ENCODE results near the gene CLDN8.

The CLDN8 gene

GRCh38 chr21:30223596-30223995 lies 7.7 kb upstream of the CLDN8 start:
- Histone ChIP-seq H3K9me3 (ENCODE audit: control insufficient read depth, insufficient read depth, low read length) (no peaks in the 10 kb centered on the region), H3K27ac (ENCODE audit: low read depth, low read length) (no peak overlapping the region), H3K27me3 (ENCODE audit: control insufficient read depth, low read length) (no peaks in the 10 kb centered on the region), H3K9me2 (replicated peaks; ENCODE audit: control insufficient read depth, low read length) (no peaks in the 10 kb centered on the region), H4K20me1 (ENCODE audit: control insufficient read depth, insufficient read depth, low read depth, low read length) (no peaks in the 10 kb centered on the region), H3K4me1 (ENCODE audit: control insufficient read depth, low read length) (no peaks in the 10 kb centered on the region), H3K36me3 (ENCODE audit: control insufficient read depth, low read length) (no peaks in the 10 kb centered on the region), H3K4me3 (ENCODE audit: low read length) (no peak overlapping the region), H3K79me2 (ENCODE audit: control insufficient read depth, low read length) (no peaks in the 10 kb centered on the region), H3F3A (ENCODE audit: control insufficient read depth, insufficient read depth) (no peaks in the 10 kb centered on the region), H3K4me2 (ENCODE audit: low read length) (no peak overlapping the region)
- no peak for TF ChIP-seq CTCF (IDR thresholded peaks at IDR 0.05; ENCODE audit: low read depth, low read length, poor library complexity, severe bottlenecking)
- no peak for TF ChIP-seq EZH2phosphoT487 (IDR thresholded peaks at IDR 0.05; ENCODE audit: borderline replicate concordance, low read length)

- TF ChIP-seq CTCF (IDR thresholded peaks at IDR 0.05; ENCODE audit: low read depth, low read length, poor library complexity, severe bottlenecking) (no peak), EZH2phosphoT487 (IDR thresholded peaks at IDR 0.05; ENCODE audit: borderline replicate concordance, low read length) (no peak)
- H4K20me1 ChIP-seq (ENCODE audit: control insufficient read depth, insufficient read depth, low read depth, low read length): no peaks in the 10 kb centered on the region
- H3K9me3 ChIP-seq (ENCODE audit: control insufficient read depth, insufficient read depth, low read length): no peaks in the 10 kb centered on the region
- H3K4me1 ChIP-seq (ENCODE audit: control insufficient read depth, low read length): no peaks in the 10 kb centered on the region
- no peaks in the 10 kb centered on the region for H3K9me2 ChIP-seq (replicated peaks; ENCODE audit: control insufficient read depth, low read length)
- no peaks in the 10 kb centered on the region for H3K79me2 ChIP-seq (ENCODE audit: control insufficient read depth, low read length)
- H3K4me2 ChIP-seq (ENCODE audit: low read length): no peak overlapping the region
- H3K4me3 ChIP-seq (ENCODE audit: low read length): no peak overlapping the region
- no peaks in the 10 kb centered on the region for H3K27me3 ChIP-seq (ENCODE audit: control insufficient read depth, low read length)
- H3K36me3 ChIP-seq (ENCODE audit: control insufficient read depth, low read length): no peaks in the 10 kb centered on the region
- H3F3A ChIP-seq (ENCODE audit: control insufficient read depth, insufficient read depth): no peaks in the 10 kb centered on the region
- no peak overlapping the region for H3K27ac ChIP-seq (ENCODE audit: low read depth, low read length)
Measured at GRCh38 chr21:30222724-30223123, 6.8 kb upstream of the CLDN8 start.

GRCh38 chr21:30211071-30211470 lies 4.8 kb downstream of the CLDN8 start:
- no peaks in the 10 kb centered on the region for H3K4me1 ChIP-seq (ENCODE audit: control insufficient read depth, low read length)
- no peaks in the 10 kb centered on the region for H3K27me3 ChIP-seq (ENCODE audit: control insufficient read depth, low read length)
- TF ChIP-seq CTCF (IDR thresholded peaks at IDR 0.05; ENCODE audit: low read depth, low read length, poor library complexity, severe bottlenecking) (no peak), EZH2phosphoT487 (IDR thresholded peaks at IDR 0.05; ENCODE audit: borderline replicate concordance, low read length) (no peak)
- H3K27ac ChIP-seq (ENCODE audit: low read depth, low read length): no peak overlapping the region
- no peaks in the 10 kb centered on the region for H3K36me3 ChIP-seq (ENCODE audit: control insufficient read depth, low read length)
- no peak overlapping the region for H3K4me2 ChIP-seq (ENCODE audit: low read length)
- H3F3A ChIP-seq (ENCODE audit: control insufficient read depth, insufficient read depth): no peaks in the 10 kb centered on the region
- H3K4me3 ChIP-seq (ENCODE audit: low read length): no peak overlapping the region
- no peaks in the 10 kb centered on the region for H3K79me2 ChIP-seq (ENCODE audit: control insufficient read depth, low read length)
- H3K9me2 ChIP-seq (replicated peaks; ENCODE audit: control insufficient read depth, low read length): no peaks in the 10 kb centered on the region
- no peaks in the 10 kb centered on the region for H4K20me1 ChIP-seq (ENCODE audit: control insufficient read depth, insufficient read depth, low read depth, low read length)
- no peaks in the 10 kb centered on the region for H3K9me3 ChIP-seq (ENCODE audit: control insufficient read depth, insufficient read depth, low read length)

- H3K4me1 ChIP-seq (ENCODE audit: control insufficient read depth, low read length): no peaks in the 10 kb centered on the region
- no peaks in the 10 kb centered on the region for H3K36me3 ChIP-seq (ENCODE audit: control insufficient read depth, low read length)
- TF ChIP-seq CTCF (IDR thresholded peaks at IDR 0.05; ENCODE audit: low read depth, low read length, poor library complexity, severe bottlenecking): no peak
- no peak for TF ChIP-seq EZH2phosphoT487 (IDR thresholded peaks at IDR 0.05; ENCODE audit: borderline replicate concordance, low read length)
- H3K9me3 ChIP-seq (ENCODE audit: control insufficient read depth, insufficient read depth, low read length): no peaks in the 10 kb centered on the region
- H3K9me2 ChIP-seq (replicated peaks; ENCODE audit: control insufficient read depth, low read length): no peaks in the 10 kb centered on the region
- no peak overlapping the region for H3K4me3 ChIP-seq (ENCODE audit: low read length)
- H3F3A ChIP-seq (ENCODE audit: control insufficient read depth, insufficient read depth): no peaks in the 10 kb centered on the region
- H3K27ac ChIP-seq (ENCODE audit: low read depth, low read length): no peak overlapping the region
- H3K4me2 ChIP-seq (ENCODE audit: low read length): no peak overlapping the region
- H3K27me3 ChIP-seq (ENCODE audit: control insufficient read depth, low read length): no peaks in the 10 kb centered on the region
- H4K20me1 ChIP-seq (ENCODE audit: control insufficient read depth, insufficient read depth, low read depth, low read length): no peaks in the 10 kb centered on the region
- no peaks in the 10 kb centered on the region for H3K79me2 ChIP-seq (ENCODE audit: control insufficient read depth, low read length)
Measured at GRCh38 chr21:30209601-30210000, 6.3 kb downstream of the CLDN8 start.

All from DOHH2 (cell line).